Nephron progenitor cell (in vitro differentiated cells): Measurements from ENCODE around the gene UGT1A3.
A peak's percentile ranks its signal among the peaks of the same experiment; 100 is the strongest.

Source experiments
- DNase-seq: peaks from one replicate; pipeline ENCODE4 v3.0.0; 2021
- H3K27ac Mint-ChIP-seq: 2 replicates; pipeline ENCODE4 v1.8.0; 2021; ENCODE audit warnings: mild to moderate bottlenecking, moderate library complexity, mixed read lengths
- H3K27me3 Mint-ChIP-seq: 2 replicates; pipeline ENCODE4 v1.8.0; 2021; ENCODE audit warnings: mild to moderate bottlenecking, low read depth, mixed read lengths; ENCODE audit not compliant: poor library complexity
- H3K36me3 Mint-ChIP-seq: 2 replicates; pipeline ENCODE4 v1.8.0; 2021; ENCODE audit warnings: low read depth, mixed read lengths
- H3K4me1 Mint-ChIP-seq: 2 replicates; pipeline ENCODE4 v1.8.0; 2021; ENCODE audit warnings: mixed read lengths
- H3K4me3 Mint-ChIP-seq: 2 replicates; pipeline ENCODE4 v1.8.0; 2021; ENCODE audit warnings: mild to moderate bottlenecking, moderate library complexity, mixed read lengths
- H3K9me3 Mint-ChIP-seq: 2 replicates; pipeline ENCODE4 v1.8.0; 2021; ENCODE audit warnings: mild to moderate bottlenecking, moderate library complexity, mixed read lengths
- CTCF ChIP-seq: fragments of 200-600 bp; sonication (generic); IDR thresholded peaks from 2 replicates; pipeline ENCODE4 v1.5.0; 2021; ENCODE audit warnings: antibody characterized with exemption

Gene UGT1A3

GRCh38 chr2:233811087-233811486, 82.2 kb downstream of the UGT1A3 start:
- no peak for TF ChIP-seq CTCF
- Mint-ChIP-seq H3K27me3 (peaks cover 30% of the 10 kb centered on the region), H3K36me3 (no peaks in the 10 kb centered on the region), H3K9me3 (no peaks in the 10 kb centered on the region), H3K4me1 (peaks cover 7% of the 10 kb centered on the region), H3K4me3 (no peak overlapping the region), H3K27ac (no peak overlapping the region)
- DNase-seq, result no peak

GRCh38 chr2:233811732-233812131, 82.9 kb downstream of the UGT1A3 start:
- H3K4me1 Mint-ChIP-seq, result peaks cover 13% of the 10 kb centered on the region
- H3K4me3 Mint-ChIP-seq, result no peak overlapping the region
- TF ChIP-seq CTCF, result no peak
- H3K9me3 Mint-ChIP-seq, result no peaks in the 10 kb centered on the region
- DNase-seq, result no peak
- H3K27me3 Mint-ChIP-seq, result peaks cover 26% of the 10 kb centered on the region
- H3K27ac Mint-ChIP-seq, result no peak overlapping the region
- no peaks in the 10 kb centered on the region for H3K36me3 Mint-ChIP-seq

DNA sequence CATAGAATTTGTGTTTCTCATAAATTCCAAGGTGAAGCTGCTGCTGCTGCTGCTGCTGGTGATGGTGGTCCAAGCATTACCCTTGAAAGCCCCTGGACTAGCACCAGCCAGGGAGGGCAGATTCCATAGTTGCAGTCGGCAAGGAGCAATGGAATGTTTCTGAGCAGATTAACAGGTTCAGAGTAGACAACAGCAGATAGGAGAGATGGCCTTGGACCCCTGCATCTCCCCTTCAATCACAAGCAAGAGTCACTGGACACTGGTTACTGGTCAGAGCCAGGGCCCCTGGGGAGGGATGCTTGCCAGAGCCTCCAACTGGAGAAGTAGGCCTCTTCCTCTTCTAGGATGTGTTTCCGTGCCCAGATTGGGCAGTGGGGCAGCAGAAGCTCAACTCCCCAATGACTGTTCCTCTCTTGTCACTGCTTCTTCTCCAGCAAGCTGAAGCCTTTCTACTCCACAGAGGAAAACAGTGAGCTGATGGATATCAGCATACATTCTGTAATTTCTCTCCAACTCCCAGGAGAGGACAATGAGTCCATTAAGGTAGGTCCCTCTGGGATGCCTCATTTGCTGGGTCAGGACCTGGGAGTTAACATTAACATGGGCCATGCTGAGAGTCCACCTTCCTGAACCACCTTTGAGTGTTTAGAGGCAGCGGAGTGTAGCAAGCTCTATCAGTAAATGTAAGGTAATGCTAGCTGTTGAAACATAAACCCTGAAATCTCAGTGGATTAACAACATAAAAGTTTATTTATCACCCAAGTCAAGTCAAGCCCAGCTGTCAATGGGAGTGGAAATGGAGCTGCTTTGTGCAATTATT, 84.6 kb downstream of the UGT1A3 start:
- no peak overlapping the region for H3K4me3 Mint-ChIP-seq
- peak overlapping the region; percentile 71 for H3K27ac Mint-ChIP-seq
- H3K4me1 Mint-ChIP-seq, result peaks cover 25% of the 10 kb centered on the region
- no peaks in the 10 kb centered on the region for H3K36me3 Mint-ChIP-seq
- no peaks in the 10 kb centered on the region for H3K9me3 Mint-ChIP-seq
- no peak for TF ChIP-seq CTCF
- no peak for DNase-seq
- peaks cover 26% of the 10 kb centered on the region for H3K27me3 Mint-ChIP-seq

DNA sequence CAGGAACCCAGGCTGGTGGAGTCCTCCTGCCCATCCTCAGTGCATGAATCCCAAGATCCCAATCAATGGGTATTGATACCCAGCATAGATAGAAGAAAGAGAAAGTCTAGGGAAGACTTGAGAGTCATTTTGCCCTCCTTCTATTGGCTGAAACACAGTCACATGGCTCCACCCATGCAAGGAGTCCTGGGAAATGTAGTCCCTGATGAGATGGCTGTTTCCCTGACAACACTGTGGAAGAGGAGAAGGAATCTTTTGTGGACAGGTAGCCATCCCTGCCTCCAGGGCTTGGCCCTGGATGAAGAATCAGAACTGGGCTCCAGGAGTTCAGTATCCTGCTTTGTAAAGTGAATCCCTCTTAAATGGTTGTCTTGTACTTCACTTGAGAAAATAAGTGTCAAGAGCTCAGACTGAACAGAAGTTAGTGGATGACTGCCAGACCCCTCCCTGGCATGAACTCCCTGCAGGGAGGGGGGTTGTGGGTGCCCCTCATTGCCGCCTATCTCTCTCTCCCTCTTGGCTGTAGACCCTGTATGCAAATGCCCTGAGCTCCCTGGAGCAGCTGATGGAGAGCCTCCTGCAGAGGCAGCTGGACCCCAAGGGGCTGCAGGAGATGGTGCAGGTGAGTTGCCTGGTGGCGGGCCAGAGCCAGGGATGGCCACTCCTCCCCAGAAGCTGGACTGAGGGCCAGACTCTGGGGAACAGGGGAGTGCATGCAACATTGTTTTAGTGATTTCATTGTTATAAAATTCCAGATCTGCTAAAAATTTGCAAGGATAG, 85.4 kb downstream of the UGT1A3 start:
- Mint-ChIP-seq H3K27ac (no peak overlapping the region), H3K27me3 (peaks cover 23% of the 10 kb centered on the region), H3K4me3 (no peak overlapping the region), H3K4me1 (peaks cover 25% of the 10 kb centered on the region), H3K36me3 (no peaks in the 10 kb centered on the region), H3K9me3 (no peaks in the 10 kb centered on the region)
- no peak for TF ChIP-seq CTCF
- DNase-seq, result no peak

DNA sequence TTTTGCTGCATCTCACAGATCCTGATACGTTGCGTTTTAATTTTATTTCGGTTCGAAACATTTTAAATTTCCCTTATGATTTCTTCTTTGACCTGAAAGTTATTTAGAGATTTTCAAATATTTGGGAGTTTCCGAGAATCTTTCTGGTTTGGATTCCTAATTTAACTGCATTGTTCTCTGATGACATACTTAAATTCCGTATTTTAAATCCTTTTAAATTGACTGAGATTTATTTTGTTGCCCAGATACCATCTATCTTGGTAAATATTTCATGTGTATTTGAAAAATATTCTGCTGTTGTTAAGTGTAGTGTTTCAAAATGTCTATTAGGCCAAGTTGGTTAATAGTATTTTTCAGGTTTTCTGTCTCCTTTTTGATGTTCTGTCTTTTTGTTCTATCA, 87.0 kb downstream of the UGT1A3 start:
- no peak for TF ChIP-seq CTCF
- H3K27me3 Mint-ChIP-seq, result peaks cover 22% of the 10 kb centered on the region
- H3K36me3 Mint-ChIP-seq, result no peaks in the 10 kb centered on the region
- H3K4me1 Mint-ChIP-seq, result peaks cover 25% of the 10 kb centered on the region
- no peaks in the 10 kb centered on the region for H3K9me3 Mint-ChIP-seq
- H3K4me3 Mint-ChIP-seq, result no peak overlapping the region
- no peak overlapping the region for H3K27ac Mint-ChIP-seq
- DNase-seq, result no peak
